Mesodermal cell (in vitro differentiated cells): Measurements from ENCODE around the gene HM13.
A peak's percentile ranks its signal among the peaks of the same experiment; 100 is the strongest.
"Not testable (repeated sequence)": the region's sequence is repeated elsewhere in the genome, so short reads cannot be mapped to it uniquely, and the experiment has no call there.

Source experiments
- H3K27ac ChIP-seq: 2 replicates; pipeline ENCODE4 v1.7.0; 2013; ENCODE audit warnings: mild to moderate bottlenecking, low read depth, low read length, moderate library complexity; ENCODE audit not compliant: severe bottlenecking
- H3K36me3 ChIP-seq: 2 replicates; pipeline ENCODE4 v1.7.1; 2013; ENCODE audit warnings: mild to moderate bottlenecking, low read length, moderate library complexity; ENCODE audit not compliant: control insufficient read depth, insufficient read depth
- H3K4me1 ChIP-seq: one replicate; pipeline ENCODE4 v1.7.1; 2013; ENCODE audit warnings: mild to moderate bottlenecking, low read length; ENCODE audit not compliant: insufficient read depth, control insufficient read depth, poor library complexity, severe bottlenecking
- H3K4me3 ChIP-seq: 2 replicates; pipeline ENCODE4 v1.7.0; 2013; ENCODE audit warnings: low read length, control low read depth, mild to moderate bottlenecking; ENCODE audit not compliant: insufficient read depth, poor library complexity, severe bottlenecking; ENCODE audit errors: extremely low read depth
- H3K9me3 ChIP-seq: 2 replicates; pipeline ENCODE4 v1.7.1; 2013; ENCODE audit warnings: mild to moderate bottlenecking, low read length, moderate library complexity; ENCODE audit not compliant: control insufficient read depth
- WGBS, 2 experiments: methylation state at CpG; one replicate each; pipeline ENCODE4 v1.1.5; 2013; ENCODE audit warnings: missing lambda C conversion rate in 2 of 2; ENCODE audit not compliant: insufficient coverage in 2 of 2; 5-methylcytosine and 5-hydroxymethylcytosine counted together

The HM13 gene

DNA sequence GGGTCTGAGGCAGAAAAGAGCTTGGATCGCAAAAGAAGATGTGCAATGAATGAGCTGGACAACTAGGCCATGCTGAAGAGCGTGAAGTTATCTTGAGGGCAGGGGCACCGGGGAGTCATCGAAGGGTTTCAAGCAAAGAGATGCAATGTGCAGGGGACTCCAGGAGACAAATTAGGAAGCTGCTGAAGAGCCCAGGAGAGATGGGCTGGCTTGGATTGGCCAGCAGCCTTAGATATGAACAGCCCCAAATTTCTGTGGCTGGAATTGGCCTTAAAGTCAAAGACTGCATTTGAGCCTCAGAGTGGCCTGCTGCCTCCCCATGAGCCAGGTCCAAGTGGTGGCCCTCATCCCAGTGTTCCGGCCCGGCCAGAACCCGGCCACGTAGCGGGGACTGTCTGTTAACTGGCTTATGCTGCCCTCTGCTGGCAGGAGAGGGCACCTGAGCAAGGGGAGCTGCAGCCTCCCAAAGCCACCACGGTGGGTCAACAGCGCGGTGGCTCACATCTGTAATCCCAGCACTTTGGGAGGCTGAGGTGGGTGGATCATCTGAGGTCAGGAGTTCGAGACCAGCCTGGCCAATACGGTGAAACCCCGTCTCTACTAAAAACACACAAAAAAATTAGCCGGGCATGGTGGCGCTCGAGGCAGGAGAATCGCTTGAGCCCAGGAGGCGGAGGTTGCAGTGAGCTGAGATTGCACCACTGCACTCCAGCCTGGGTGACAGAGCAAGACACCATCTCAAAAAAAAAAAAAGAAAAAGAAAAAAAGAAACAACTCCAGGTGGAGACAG is 11.2 kb upstream of the HM13 start:
- H3K36me3 ChIP-seq, H3K9me3 ChIP-seq, H3K4me3 ChIP-seq, H3K4me1 ChIP-seq, H3K27ac ChIP-seq: not testable (repeated sequence)
- 34 to 53% methylated on average over 12 to 19 of the region's 20 CpGs for WGBS, 2 experiments

DNA sequence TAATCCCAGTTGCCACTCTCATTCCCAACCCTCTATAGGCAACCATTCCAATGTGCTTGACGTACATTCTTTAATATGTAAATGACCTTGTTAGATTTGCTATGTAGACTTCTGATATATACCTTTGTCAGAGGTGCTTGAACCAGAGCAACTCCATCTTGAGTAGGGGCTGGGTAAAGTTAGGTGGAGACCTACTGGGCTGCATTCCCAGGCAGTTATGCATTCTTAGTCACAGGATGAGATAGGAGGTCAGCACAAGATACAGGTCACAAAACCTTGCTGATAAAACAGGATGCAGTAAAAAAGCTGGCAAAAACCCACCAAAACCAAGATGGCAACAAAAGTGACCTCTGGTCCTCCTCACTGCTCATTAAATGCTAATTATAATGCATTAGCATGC is 8.3 kb upstream of the HM13 start:
- H3K27ac ChIP-seq = no peak overlapping the region
- no peak overlapping the region for H3K4me3 ChIP-seq
- no peaks in the 10 kb centered on the region for H3K4me1 ChIP-seq
- no peaks in the 10 kb centered on the region for H3K9me3 ChIP-seq
- no peaks in the 10 kb centered on the region for H3K36me3 ChIP-seq
- WGBS, 2 experiments = no CpG with 5 or more reads among the region's 1 CpG

DNA sequence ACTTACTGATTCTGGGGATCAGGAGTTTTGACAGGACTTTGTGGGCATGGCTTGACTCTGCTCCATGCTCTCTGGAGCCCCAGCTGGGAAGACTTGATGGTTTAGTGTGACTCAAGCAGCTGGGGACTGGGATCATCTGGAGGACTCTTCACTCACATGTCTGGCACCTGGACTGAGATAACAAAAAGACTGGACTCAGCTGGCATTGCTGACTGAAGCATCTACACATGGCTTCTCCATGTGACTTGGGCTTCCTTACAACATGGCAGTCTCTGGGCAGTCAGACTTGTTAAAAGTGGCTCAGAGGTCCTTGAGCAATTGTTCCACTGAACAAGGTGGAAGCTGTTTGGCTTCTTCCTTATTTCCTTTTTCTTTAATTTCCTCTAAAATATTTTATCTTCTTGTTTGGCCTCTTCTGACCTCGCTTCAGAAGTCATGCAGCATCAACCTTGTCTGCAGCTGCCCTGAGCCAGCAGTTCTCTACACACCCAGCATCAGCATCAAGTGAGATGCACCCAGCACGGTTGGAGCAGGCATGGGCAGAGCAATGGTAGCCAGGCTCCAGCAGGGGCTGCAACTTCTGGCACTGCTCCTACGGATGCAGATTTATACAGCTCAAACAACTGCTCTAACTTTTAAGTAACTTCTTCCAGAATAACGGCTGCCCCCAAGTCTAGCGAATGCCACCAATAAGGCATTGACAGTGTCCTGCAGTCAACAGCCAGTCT is 5.6 kb upstream of the HM13 start:
- Histone ChIP-seq H3K9me3 (no peaks in the 10 kb centered on the region), H3K4me1 (no peaks in the 10 kb centered on the region), H3K27ac (no peak overlapping the region), H3K4me3 (no peak overlapping the region), H3K36me3 (no peaks in the 10 kb centered on the region)
- WGBS, 2 experiments = 62 to 73% methylated on average over 5 of the region's 5 CpGs

DNA sequence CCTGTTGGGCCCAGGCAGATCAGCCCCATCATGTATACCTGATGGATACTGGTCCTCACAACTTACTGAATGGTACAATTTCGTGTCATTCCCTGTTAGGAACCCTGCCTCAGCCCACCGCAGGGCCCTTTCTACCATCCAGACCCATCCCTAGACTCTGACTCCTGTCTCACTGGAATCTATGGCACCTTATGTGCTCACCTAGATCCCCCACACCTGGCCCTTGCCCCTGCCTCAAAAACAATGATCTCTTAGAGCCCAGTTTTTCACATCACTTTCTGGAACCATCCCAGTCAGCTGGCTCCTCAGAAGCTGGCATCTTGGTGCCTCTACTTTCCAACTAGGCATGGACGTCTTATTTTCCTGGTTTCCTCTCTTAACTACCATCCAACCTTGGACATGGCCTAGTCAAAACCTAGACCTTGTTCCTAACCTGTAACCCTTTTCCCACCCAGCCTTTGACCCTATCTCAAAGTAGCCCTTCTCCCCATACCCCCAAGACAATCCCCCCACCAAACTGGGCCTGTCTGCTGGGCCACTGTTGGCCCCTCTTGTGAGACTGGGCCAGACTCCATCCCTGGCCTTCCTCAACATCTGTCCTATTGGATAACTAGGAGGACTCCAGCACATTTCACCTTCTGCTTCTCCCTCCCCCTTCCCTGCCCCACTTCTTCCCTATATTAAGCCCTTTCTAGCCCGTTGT is 981 bp downstream of the HM13 start:
- WGBS, 2 experiments = 39 to 68% methylated on average over 2 to 4 of the region's 4 CpGs
- H3K36me3 ChIP-seq = peaks cover 33% of the 10 kb centered on the region
- no peaks in the 10 kb centered on the region for H3K9me3 ChIP-seq
- peak overlapping the region; percentile 82 for H3K4me3 ChIP-seq
- peak overlapping the region; percentile 86 for H3K27ac ChIP-seq
- peaks cover 10% of the 10 kb centered on the region for H3K4me1 ChIP-seq

DNA sequence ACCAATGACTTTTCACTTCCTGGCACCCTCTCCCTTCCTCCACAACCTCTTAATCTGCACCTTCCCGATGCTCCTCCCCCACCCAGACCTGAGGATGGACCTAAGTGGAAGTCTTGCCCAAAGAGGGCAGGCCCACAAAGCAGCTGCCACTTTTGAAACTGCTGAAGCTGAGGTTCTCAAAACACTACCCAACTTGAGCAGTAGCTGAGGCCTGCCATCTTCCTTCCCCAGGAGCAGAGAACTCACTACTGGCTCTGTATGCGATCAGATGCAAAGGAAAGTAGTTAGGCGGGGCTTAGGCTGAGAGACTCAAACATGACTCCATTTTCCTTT is 1.5 kb downstream of the HM13 start:
- H3K27ac ChIP-seq = no peak overlapping the region
- peak overlapping the region; percentile 82 for H3K4me3 ChIP-seq
- 93 to 100% methylated on average over 1 to 3 of the region's 3 CpGs for WGBS, 2 experiments

DNA sequence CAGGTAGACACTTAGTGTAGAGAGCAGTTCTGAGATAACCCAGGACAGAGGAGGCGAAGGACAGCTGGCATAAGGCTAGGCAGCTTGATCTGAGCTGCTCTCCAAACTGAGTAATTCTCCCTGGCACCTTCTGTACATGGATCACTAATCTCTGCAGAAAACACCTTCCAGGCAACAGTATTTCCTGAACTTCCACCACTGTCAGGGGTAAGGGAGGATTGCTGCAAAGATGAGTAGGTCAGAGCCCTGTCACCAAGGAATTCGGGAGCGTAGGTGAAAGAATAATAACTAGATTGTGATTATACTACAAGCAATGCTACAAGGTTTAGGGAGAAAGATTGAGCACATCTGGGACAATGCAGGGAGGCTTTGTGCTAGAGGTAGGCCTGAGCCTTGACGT is 1.9 kb downstream of the HM13 start:
- Histone ChIP-seq H3K4me1 (peaks cover 10% of the 10 kb centered on the region), H3K27ac (no peak overlapping the region), H3K4me3 (peak overlapping the region; percentile 82), H3K36me3 (peaks cover 38% of the 10 kb centered on the region), H3K9me3 (no peaks in the 10 kb centered on the region)
- 99 to 100% methylated on average over 4 of the region's 4 CpGs for WGBS, 2 experiments

More for the DNA sequence above, 1.5 kb downstream of the HM13 start:
- Histone ChIP-seq H3K4me1 (peaks cover 10% of the 10 kb centered on the region), H3K9me3 (no peaks in the 10 kb centered on the region), H3K36me3 (peaks cover 34% of the 10 kb centered on the region)

DNA sequence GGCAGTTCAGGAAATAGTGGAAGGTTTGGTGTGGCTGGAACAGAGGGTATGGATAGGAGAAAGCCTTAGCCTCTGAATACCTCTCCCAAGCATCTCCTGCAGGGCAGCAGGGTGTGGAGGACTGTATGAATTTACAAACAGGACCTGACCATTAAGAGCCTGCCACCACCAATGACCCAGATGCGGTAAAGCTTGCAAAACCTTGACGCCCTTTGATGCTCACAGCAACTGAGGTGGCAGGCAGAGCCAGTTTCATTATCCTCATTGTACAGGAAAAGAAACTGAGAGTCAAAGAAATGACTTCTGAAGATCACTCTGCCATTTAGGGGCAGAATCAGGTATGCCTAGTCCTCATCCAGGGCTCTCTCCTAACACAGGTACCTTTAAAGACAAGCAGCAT is 2.4 kb downstream of the HM13 start:
- Histone ChIP-seq H3K9me3 (no peaks in the 10 kb centered on the region), H3K27ac (no peak overlapping the region), H3K4me3 (no peak overlapping the region), H3K4me1 (peaks cover 11% of the 10 kb centered on the region), H3K36me3 (peaks cover 41% of the 10 kb centered on the region)
- 94 to 100% methylated on average over 1 to 2 of the region's 2 CpGs for WGBS, 2 experiments

DNA sequence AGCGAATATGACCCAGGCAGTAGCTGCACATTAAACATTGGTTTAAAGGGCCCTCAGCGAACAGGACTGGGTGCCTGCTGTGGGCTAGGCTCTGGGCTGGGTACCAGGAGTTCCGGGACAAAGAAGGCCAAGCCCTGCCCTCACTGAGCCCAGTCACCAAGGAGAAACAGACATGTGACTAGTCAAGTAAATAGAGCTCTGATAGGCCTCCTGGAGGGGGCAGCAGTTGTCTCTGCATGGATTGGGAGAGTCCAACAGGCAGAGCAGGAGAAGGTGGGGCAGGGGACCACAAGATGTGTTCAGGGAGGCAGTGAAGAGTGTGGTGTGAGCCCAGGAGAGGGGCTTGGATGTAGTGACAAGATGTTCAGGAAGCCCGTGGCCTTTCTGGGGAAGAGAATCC is 3.1 kb downstream of the HM13 start:
- H3K27ac ChIP-seq = no peak overlapping the region
- H3K9me3 ChIP-seq = no peaks in the 10 kb centered on the region
- H3K4me1 ChIP-seq = peaks cover 13% of the 10 kb centered on the region
- WGBS, 2 experiments = 81 to 97% methylated on average over 3 of the region's 4 CpGs
- H3K36me3 ChIP-seq = peaks cover 41% of the 10 kb centered on the region
- H3K4me3 ChIP-seq = no peak overlapping the region

DNA sequence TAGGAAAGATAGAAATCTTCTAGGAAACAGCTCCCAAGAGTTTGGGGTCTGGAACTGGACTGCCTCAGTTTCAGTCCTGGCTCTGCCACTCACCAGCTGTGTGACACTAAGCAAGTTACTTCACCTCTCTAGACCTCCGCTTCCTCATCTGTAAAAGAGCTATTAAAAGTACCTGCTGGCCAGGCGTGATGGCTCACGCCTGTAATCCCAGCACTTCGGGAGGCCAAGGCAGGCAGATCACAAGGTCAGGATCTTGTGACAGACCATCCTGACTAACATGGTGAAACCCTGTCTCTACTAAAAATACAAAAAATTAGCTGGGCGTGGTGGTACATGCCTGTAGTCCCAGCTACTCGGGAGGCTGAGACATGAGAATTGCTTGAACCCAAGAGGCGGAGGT is 7.0 kb downstream of the HM13 start:
- not testable (repeated sequence) for H3K9me3 ChIP-seq, H3K27ac ChIP-seq, H3K4me1 ChIP-seq, H3K4me3 ChIP-seq
- 92 to 96% methylated on average over 6 of the region's 7 CpGs for WGBS, 2 experiments
- H3K36me3 ChIP-seq = peaks cover 59% of the 10 kb centered on the region

DNA sequence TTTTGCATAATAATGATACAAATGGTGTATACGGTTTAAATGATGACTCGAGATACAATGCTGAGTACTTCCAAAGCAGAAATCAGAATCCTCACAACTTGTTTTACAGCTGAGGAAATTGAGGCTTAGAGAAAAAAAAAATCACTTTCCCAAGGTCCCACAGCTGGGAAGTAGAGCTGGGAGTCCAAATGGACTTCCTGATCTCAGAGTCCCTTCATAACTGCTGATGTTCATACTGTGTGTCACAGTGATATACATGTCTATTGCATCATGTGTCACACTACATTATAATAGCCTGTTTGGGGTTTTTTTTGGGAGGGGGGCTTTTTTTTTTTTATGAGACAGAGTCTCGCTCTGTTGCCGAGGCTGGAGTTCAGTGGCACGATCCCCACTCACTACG is 8.5 kb downstream of the HM13 start:
- Histone ChIP-seq H3K27ac (no peak overlapping the region), H3K9me3 (no peaks in the 10 kb centered on the region), H3K4me3 (no peak overlapping the region), H3K36me3 (peaks cover 60% of the 10 kb centered on the region), H3K4me1 (peaks cover 6% of the 10 kb centered on the region)
- WGBS, 2 experiments = 100% methylated on average over 2 of the region's 6 CpGs; no CpG with 5 or more reads in 1 of the 2 experiments
